Activated CD8-positive, alpha-beta T cell treated with anti-CD3 and anti-CD28 coated beads, Interleukin-2, amount 10 ng/mL, durations not matched to agents 7 days and 5 days (primary cell): ENCODE data around the gene MAP2K3. TPM values are rescaled to one million over a fixed set of nuclear protein-coding genes. Genes with fewer than 3 reads are reported as not detected.

Source experiments
- ATAC-seq: fragments of 150-1000 bp; cut with Tn5 transposase; one replicate; pipeline ENCODE4 v1.10.0; 2021; ENCODE audit warnings: moderate library complexity
- CTCF ChIA-PET: fragments of 350-600 bp; sonication (Branson Sonifier 250); formaldehyde crosslinking; loops from one replicate; lab custom pipeline; 2021; ENCODE audit warnings: antibody characterized with exemption; lab: Charles Lee
- POLR2A ChIA-PET: fragments of 350-600 bp; sonication (Branson Sonifier 250); formaldehyde crosslinking; loops from one replicate; lab custom pipeline; 2021; ENCODE audit warnings: antibody characterized with exemption; lab: Charles Lee
- DNase-seq: peaks from one replicate; pipeline ENCODE4 v3.0.0-alpha.2; 2020
- H3K27ac Mint-ChIP-seq: one replicate; pipeline ENCODE4 v1.8.0; 2021; ENCODE audit warnings: mild to moderate bottlenecking, mixed read lengths
- H3K27me3 Mint-ChIP-seq: one replicate; pipeline ENCODE4 v1.8.0; 2021; ENCODE audit warnings: low read depth, mixed read lengths
- H3K36me3 Mint-ChIP-seq: one replicate; pipeline ENCODE4 v1.8.0; 2021; ENCODE audit warnings: low read depth, mixed read lengths
- H3K4me1 Mint-ChIP-seq: one replicate; pipeline ENCODE4 v1.8.0; 2021; ENCODE audit warnings: low read depth, mixed read lengths
- H3K4me3 Mint-ChIP-seq: one replicate; pipeline ENCODE4 v1.8.0; 2021; ENCODE audit warnings: mild to moderate bottlenecking, mixed read lengths
- H3K9me3 Mint-ChIP-seq: one replicate; pipeline ENCODE4 v1.8.0; 2022; ENCODE audit warnings: mixed read lengths; ENCODE audit not compliant: insufficient read depth
- total RNA-seq, 2 experiments: library from RNA; stranded (reverse); gene quantifications; one replicate each; pipeline ENCODE4 v1.2.3, GENCODE V29; 2021

The MAP2K3 gene
- total RNA-seq, 2 experiments from 2014 or later: 57.4 to 57.8 TPM

DNA sequence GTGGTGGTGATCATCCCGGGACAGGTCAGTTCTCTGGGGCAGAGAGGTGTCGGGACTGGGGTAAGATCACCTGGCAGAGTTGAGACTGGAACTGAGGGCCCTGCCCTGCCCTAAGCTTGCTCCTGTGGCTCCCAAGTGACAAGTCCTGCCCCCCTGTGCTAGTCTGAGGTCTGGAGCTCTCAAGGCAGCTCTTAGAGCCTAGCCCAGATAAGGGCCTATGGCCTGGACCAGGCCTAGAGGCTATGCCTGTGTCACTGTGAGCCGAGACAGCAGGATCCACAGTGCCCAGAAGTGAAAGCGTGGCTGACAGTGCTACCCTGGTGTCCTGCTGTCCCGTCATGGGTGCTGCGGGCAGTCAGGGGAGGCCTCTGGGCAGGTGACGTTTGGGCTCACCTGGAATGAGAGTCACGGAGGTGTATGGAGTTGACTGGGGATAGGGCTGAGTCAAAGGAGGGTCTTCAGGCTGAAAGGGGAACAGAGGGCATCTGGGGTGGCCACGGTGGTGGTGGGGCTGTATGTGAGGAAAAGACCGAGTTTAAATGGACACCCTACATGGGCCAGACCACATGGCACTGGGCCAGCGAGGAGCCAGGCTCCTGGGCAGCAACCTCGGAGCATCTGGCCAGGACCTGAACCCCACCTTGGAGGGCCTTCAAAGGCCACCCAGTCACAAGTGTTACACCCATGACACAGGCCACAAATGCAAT is 36.8 kb upstream of the MAP2K3 start:
- CTCF ChIA-PET: interaction anchor here (3.4 kb wide), 1 partner anchor 32 kb away, joined by 12 read pairs; no protein-coding TSS in a partner anchor
- POLR2A ChIA-PET: no interaction called here
- peaks cover 3% of the 10 kb centered on the region for H3K4me1 Mint-ChIP-seq

DNA sequence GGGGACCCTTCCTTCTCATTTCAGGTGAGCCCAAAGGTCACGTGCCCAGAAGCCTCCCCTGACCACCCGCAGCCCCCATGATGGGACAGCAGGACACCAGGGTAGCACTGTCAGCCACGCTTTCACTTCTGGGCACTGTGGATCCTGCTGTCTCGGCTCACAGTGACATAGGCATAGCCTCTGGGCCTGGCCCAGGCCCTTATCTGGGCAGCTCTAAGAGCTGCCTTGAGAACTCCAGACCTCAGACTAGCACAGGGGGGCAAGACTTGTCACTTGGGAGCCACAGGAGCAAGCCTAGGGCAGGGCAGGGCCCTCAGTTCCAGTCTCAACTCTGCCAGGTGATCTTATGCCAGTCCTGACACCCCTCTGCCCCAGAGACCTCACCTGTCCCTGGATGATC is 36.0 kb upstream of the MAP2K3 start:
- ATAC-seq (no peak), DNase-seq (no peak)
- CTCF ChIA-PET: interaction anchor here (3.4 kb wide), 1 partner anchor 31 kb away, joined by 12 read pairs; no protein-coding TSS in a partner anchor
- Mint-ChIP-seq H3K27me3 (peaks cover 5% of the 10 kb centered on the region), H3K4me3 (no peak overlapping the region), H3K9me3 (no peaks in the 10 kb centered on the region), H3K27ac (no peak overlapping the region), H3K4me1 (peaks cover 5% of the 10 kb centered on the region), H3K36me3 (no peaks in the 10 kb centered on the region)
- POLR2A ChIA-PET: no interaction called here

More for the DNA sequence above, 36.8 kb upstream of the MAP2K3 start:
- Mint-ChIP-seq H3K27me3 (peaks cover 5% of the 10 kb centered on the region), H3K36me3 (no peaks in the 10 kb centered on the region), H3K27ac (no peak overlapping the region), H3K9me3 (no peaks in the 10 kb centered on the region), H3K4me3 (no peak overlapping the region)
- ATAC-seq: no peak
- no peak for DNase-seq

DNA sequence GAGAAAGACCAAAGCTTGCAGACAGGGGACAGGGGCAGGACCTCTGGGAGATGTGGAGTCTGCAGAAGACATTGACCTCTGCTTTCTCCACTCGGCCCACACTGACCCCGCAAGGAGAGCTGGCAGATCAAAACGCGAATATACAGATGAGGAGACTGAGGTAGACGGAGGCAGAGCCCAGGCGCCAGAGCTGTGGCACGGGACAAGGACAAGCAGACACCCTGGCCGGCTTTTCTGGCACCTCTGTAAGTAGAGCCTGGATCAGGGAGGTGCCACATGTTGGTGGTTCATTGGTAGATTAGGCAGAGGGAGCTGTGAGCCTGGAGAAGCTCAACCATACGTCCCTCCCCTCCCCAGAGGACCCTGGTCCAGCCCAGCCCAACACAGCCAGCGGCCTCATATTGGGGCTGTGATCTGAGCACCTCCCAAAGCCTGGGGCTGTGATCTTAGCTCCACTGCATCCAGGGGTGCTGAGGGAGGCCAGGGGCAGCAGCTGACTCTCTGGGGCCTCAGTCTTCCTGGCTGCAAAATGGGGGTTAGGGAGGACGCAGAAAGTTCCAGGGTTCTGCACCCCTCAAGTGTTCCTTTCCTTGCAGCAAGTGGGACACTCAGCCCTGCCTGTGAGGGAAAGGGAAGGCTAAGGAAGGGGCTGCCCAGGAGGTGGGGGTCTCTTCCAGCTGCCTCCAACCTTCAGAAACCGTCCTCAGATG is 35.3 kb upstream of the MAP2K3 start:
- CTCF ChIA-PET: interaction anchor here (0.7 to 3.4 kb wide), 5 partner anchors 10 to 140 kb away, joined by 3 to 12 read pairs (median 3); no protein-coding TSS in a partner anchor
- no peaks in the 10 kb centered on the region for H3K36me3 Mint-ChIP-seq
- DNase-seq (no peak), ATAC-seq (no peak)
- POLR2A ChIA-PET: interaction anchor here (0.7 to 0.9 kb wide), 2 partner anchors 11 to 39 kb away, joined by 3 read pairs; no protein-coding TSS in a partner anchor
- no peaks in the 10 kb centered on the region for H3K9me3 Mint-ChIP-seq
- peaks cover 5% of the 10 kb centered on the region for H3K27me3 Mint-ChIP-seq
- H3K4me3 Mint-ChIP-seq: no peak overlapping the region
- H3K27ac Mint-ChIP-seq: no peak overlapping the region
- peaks cover 12% of the 10 kb centered on the region for H3K4me1 Mint-ChIP-seq

DNA sequence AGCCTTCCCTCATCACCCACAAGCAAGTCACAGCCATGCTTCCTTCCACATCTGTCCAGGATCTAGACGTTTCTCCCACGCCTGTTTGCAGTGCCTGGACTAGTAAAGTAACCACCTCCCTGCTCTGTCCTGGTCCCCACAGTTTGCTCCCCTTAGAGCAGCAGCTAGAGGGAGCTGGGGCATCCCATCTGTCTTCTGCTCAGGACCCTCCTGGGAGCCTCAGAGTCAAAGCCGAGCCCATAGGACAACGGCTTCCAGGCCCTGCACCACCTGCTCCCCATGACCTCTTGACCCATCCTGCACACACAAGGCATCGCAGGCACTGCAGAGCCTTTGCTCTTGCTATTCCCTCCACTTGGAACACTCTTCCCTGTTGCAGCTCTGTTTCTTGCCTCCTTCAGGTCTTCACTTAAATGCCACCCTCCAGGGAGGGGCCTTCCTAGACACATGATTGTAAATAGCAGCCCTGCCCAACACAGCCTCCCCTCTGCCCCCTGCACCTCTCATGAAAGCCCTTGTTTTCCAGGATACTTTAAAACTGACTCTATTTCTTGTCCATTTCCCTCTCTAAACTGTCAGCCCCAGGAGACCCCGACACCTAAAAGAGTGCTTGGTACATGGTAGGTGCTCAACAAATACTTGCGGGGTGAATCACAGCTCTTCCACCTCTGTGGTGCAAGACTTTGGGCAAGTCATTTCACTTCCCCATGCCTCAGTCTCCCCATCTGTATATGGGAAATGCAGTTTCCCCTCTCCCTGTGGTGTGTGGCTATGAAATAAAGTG is 34.4 kb upstream of the MAP2K3 start:
- H3K4me1 Mint-ChIP-seq: peaks cover 12% of the 10 kb centered on the region
- no peak overlapping the region for H3K27ac Mint-ChIP-seq

DNA sequence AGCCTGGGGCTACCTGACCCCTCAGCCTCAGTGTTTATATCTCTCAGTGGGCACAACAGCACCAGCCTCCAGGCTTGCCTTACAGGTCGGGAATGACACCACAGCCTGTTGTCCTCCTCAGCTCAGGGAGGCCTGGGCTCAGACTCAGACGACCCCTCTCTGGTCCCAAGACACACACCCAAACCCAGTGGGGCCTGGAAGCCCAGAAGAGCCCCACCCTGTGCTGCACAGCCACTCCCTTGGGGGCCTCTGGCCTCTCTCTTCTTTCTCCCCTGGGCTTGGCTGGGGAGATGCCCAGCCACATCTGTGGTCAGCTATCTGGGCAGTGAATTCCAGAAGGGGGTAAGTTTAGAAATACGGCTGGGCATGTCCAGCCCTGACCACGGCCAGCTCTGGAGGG is 33.7 kb upstream of the MAP2K3 start:
- ATAC-seq: no peak
- POLR2A ChIA-PET: no interaction called here

More for the DNA sequence above, 34.4 kb upstream of the MAP2K3 start:
- no peak overlapping the region for H3K4me3 Mint-ChIP-seq
- ChIA-PET CTCF (interaction anchor here (0.7 to 3.4 kb wide), 5 partner anchors 11 to 141 kb away, joined by 3 to 12 read pairs (median 3); no protein-coding TSS in a partner anchor), POLR2A (interaction anchor here (0.7 to 0.9 kb wide), 3 partner anchors 10 to 38 kb away, joined by 3 to 4 read pairs (median 3); partner anchors contain the start of gene TMEM11)
- H3K9me3 Mint-ChIP-seq: no peaks in the 10 kb centered on the region
- peaks cover 8% of the 10 kb centered on the region for H3K27me3 Mint-ChIP-seq
- no peak for ATAC-seq
- no peaks in the 10 kb centered on the region for H3K36me3 Mint-ChIP-seq
- DNase-seq: no peak

DNA sequence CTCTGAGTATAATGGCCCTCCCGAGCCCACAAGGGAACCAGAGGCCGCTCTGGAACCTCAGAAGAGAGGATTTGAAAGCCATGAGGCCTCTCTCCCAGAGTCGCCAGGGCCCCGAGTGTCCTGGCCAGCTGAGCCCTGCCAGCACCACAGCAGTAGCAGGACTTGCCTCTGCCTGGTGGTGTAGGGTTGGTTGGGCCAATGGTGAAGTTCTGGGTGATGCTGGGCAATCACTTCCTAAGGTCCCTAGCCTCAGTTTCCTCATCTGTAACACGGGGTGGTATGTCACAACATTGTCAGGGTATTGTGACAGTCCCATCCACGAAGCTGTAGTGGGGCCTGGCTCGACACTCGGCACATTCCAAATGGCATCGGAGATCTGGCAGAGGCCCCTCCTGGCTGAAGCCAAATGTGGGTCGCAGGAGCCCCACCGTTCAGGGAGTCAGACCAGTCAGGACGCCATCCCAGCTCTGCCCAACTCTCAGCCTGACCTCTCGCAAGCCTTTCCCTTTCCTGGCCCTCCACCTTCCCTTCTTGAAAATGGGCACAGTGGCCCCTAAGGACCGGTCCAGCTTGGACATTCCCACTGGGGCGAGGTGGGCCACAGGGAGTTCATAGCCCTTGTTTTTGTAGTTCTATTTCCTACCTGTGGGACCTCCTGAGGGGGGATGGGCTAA is 33.0 kb upstream of the MAP2K3 start:
- POLR2A ChIA-PET: no interaction called here
- peaks cover 8% of the 10 kb centered on the region for H3K27me3 Mint-ChIP-seq

More for the DNA sequence above, 33.7 kb upstream of the MAP2K3 start:
- H3K27me3 Mint-ChIP-seq: peaks cover 8% of the 10 kb centered on the region
- H3K4me3 Mint-ChIP-seq: no peak overlapping the region
- H3K9me3 Mint-ChIP-seq: no peaks in the 10 kb centered on the region
- no peak for DNase-seq
- no peak overlapping the region for H3K27ac Mint-ChIP-seq
- H3K36me3 Mint-ChIP-seq: no peaks in the 10 kb centered on the region
- H3K4me1 Mint-ChIP-seq: peaks cover 12% of the 10 kb centered on the region
- CTCF ChIA-PET: interaction anchor here (3.4 kb wide), 1 partner anchor 29 kb away, joined by 12 read pairs; no protein-coding TSS in a partner anchor

DNA sequence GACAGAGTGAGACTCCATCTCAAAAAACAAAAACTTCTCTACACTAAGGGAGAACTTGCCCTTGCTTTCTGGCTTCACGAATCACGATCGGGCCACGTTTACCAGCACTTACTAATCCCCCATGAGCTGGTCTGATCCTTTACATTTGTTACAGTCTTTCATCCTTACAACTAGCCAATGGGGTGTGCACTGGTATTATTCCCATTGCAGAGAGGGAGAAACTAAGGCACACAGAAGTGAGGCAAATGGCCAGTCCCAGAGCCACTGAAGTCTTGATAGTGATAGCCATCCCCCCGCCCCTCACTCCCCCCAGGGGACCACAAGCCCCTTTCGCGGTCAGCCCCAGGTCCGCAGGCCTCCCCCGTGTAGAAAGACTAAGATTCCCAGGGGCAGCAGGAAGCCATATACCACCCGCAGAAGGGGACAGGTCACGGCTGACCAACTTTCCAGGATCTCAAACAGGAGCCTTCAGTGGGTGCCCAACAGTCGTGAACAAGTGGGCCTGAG is 32.2 kb upstream of the MAP2K3 start:
- Mint-ChIP-seq H3K4me3 (peak overlapping the region; percentile 64), H3K27me3 (peaks cover 8% of the 10 kb centered on the region), H3K4me1 (peaks cover 12% of the 10 kb centered on the region), H3K9me3 (no peaks in the 10 kb centered on the region), H3K36me3 (no peaks in the 10 kb centered on the region), H3K27ac (no peak overlapping the region)
- no peak for ATAC-seq
- DNase-seq: no peak
- ChIA-PET POLR2A (interaction anchor here (1.1 to 1.9 kb wide), 2 partner anchors 24 to 36 kb away, joined by 4 to 8 read pairs; no protein-coding TSS in a partner anchor), CTCF (interaction anchor here (0.9 to 1.6 kb wide), 3 partner anchors 13 to 209 kb away, joined by 4 to 5 read pairs (median 4); no protein-coding TSS in a partner anchor)

More for the DNA sequence above, 33.0 kb upstream of the MAP2K3 start:
- DNase-seq (no peak), ATAC-seq (no peak)
- H3K4me1 Mint-ChIP-seq: peaks cover 12% of the 10 kb centered on the region
- CTCF ChIA-PET: interaction anchor here (3.4 kb wide), 1 partner anchor 28 kb away, joined by 12 read pairs; no protein-coding TSS in a partner anchor
- H3K4me3 Mint-ChIP-seq: no peak overlapping the region
- H3K27ac Mint-ChIP-seq: no peak overlapping the region
- no peaks in the 10 kb centered on the region for H3K9me3 Mint-ChIP-seq
- H3K36me3 Mint-ChIP-seq: no peaks in the 10 kb centered on the region

DNA sequence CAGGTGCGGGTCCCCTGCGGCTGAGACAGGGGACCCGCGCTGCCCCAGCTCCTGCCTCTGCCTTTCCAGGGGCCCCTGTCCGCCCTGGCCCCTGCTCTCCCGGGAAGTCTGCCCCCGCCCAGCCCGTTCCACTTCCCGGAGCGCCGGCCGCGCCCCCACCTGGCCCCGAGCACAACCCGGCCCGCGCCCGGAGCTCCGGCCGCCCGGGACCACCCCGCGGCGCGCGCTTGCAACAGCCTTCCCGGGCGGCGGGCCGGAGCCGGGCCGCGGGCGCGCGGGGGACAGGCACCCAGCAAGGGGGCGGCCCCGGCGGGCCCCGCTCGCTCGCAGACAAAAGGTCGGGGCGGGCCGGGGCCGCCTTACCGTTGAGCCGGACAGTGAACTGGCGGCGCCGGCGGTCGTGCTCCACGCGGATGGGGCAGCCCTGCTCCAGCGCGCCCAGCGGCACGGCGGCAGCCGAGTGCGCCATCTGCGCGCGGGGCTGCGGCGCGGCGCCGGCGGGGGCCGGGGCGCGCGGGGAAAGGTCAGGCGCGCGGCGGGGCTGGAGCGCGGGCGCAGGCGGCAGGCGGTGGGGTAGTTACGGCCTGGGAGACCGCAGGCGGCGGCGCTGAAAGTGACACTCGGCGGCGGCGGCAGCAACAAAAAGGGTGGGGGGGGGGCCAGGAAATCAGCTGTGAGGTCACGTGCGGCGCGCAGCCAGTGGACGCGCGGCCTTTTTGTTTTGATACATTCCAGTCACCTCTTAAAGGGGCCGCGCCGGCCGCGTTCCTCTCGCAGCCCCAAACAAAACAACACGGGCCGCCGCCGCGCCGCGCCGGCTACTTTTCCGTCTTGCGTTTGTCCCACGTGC is 31.5 kb upstream of the MAP2K3 start, which contains the start of gene NATD1:
NATD1 (minus strand) TSS at position 615 of the 850 bp plus-strand sequence; CDS start at position 469, 146 bp downstream.
- peak; percentile 83 for DNase-seq
- Mint-ChIP-seq H3K27ac (no peak within 1 kb of the TSS), H3K9me3 (no peaks in the 10 kb centered on the region), H3K36me3 (no peaks in the 10 kb centered on the region), H3K4me1 (peaks cover 12% of the 10 kb centered on the region), H3K27me3 (peaks cover 8% of the 10 kb centered on the region), H3K4me3 (peak within 1 kb of the TSS; percentile 78)
- CTCF ChIA-PET: interaction anchor here (0.9 to 1.6 kb wide), 3 partner anchors 13 to 209 kb away, joined by 4 to 5 read pairs (median 4); no protein-coding TSS in a partner anchor
- peak; percentile 82 for ATAC-seq
- POLR2A ChIA-PET: interaction anchor here (1.1 to 1.9 kb wide), 2 partner anchors 23 to 35 kb away, joined by 4 to 8 read pairs; no protein-coding TSS in a partner anchor

DNA sequence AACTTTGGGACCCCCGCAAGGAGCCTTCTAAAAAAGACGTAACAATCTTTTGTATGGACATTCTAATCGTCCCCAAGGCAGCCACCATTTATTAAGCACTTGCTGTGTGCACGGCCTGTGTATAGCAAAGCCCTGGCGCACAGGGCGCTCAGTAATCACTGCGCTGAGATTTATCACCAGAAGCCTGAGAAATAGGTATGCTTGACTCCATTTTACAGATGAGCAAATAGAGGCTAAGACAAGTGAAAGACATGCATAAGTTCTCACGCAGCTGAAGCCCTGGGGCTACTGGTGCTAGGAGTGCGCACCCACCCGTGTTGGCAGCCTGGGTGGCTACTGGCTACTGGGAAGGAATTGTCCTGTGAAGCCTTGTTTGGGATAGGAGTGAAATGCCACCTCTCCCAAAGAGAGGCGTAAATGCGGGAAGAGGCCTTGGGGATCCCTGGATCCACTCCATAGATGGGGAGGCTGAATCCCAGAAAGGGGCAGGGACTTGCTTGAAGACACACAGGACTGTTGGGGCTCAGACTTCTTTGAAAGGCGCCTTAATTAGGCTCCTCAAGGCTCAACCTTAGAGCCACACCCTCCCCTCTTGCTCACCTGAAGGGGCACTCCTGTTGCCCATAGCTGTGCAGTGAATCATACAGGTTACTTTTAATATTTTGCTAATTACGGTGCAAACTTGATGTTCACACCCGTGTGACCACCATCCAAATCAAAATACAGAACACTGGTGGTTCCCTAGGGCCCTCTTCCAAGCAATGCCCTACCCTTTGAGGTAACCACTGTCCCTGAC is 30.7 kb upstream of the MAP2K3 start:
- Mint-ChIP-seq H3K27ac (no peak overlapping the region), H3K4me1 (peaks cover 16% of the 10 kb centered on the region), H3K4me3 (peak overlapping the region; percentile 78), H3K36me3 (no peaks in the 10 kb centered on the region), H3K27me3 (peaks cover 8% of the 10 kb centered on the region), H3K9me3 (no peaks in the 10 kb centered on the region)
- DNase-seq (no peak), ATAC-seq (peak; percentile 19)
- ChIA-PET CTCF (interaction anchor here (1.4 to 1.6 kb wide), 2 partner anchors 134 to 210 kb away, joined by 4 to 5 read pairs; no protein-coding TSS in a partner anchor), POLR2A (interaction anchor here (1.4 to 1.9 kb wide), 2 partner anchors 34 to 41 kb away, joined by 3 to 8 read pairs; no protein-coding TSS in a partner anchor)
